ENCODE results near the gene PACSIN1. TPM values are rescaled to one million over a fixed set of nuclear protein-coding genes. Genes with fewer than 3 reads are reported as not detected.

Gene PACSIN1
- total RNA-seq, 1 experiment from 2014 or later = not detected

DNA sequence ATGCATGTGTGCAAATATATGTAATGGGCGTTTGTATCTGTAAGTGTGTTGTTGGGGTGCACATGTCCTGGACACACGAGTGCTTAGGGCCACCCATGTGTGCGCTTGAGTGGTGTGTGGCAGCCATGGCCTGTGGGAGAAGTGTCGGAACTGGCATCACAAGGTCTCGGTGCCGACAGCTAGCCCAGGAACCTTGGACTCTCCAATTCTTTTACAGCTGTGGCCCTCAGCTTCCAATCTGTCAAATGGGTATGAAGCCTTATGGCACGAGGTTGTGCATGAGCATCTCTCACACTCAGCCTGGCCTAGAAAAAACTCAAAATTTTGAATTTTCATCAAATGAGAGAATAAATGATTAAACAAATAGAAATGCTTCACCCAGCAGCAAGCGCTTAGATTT, 48.2 kb downstream of the PACSIN1 start:
- no TSS peak for BruUV-seq (replicated peaks)
- DNase-seq (ENCODE audit: low spot score) = no peak
- Histone ChIP-seq H3K4me1 (ENCODE audit: insufficient read depth, low read length, poor library complexity, severe bottlenecking) (no peaks in the 10 kb centered on the region), H3K4me3 (ENCODE audit: low read depth, low read length, poor library complexity, severe bottlenecking) (no peak overlapping the region), H3K36me3 (ENCODE audit: insufficient read depth, low read length, poor library complexity, severe bottlenecking) (no peaks in the 10 kb centered on the region), H3K9me3 (ENCODE audit: low read depth, low read length, poor library complexity, severe bottlenecking) (no peaks in the 10 kb centered on the region), H3K27ac (ENCODE audit: low read depth, low read length, poor library complexity, severe bottlenecking) (no peak overlapping the region), H3K27me3 (replicated peaks; ENCODE audit: insufficient read depth, low read depth, low read length, poor library complexity) (no peaks in the 10 kb centered on the region)
- CTCF ChIA-PET = no interaction called here
- no peak for TF ChIP-seq EZH2 (IDR thresholded peaks at IDR 0.05; ENCODE audit: borderline replicate concordance, low read depth, low read length, poor library complexity, severe bottlenecking)
- TF ChIP-seq, protein P1, sequence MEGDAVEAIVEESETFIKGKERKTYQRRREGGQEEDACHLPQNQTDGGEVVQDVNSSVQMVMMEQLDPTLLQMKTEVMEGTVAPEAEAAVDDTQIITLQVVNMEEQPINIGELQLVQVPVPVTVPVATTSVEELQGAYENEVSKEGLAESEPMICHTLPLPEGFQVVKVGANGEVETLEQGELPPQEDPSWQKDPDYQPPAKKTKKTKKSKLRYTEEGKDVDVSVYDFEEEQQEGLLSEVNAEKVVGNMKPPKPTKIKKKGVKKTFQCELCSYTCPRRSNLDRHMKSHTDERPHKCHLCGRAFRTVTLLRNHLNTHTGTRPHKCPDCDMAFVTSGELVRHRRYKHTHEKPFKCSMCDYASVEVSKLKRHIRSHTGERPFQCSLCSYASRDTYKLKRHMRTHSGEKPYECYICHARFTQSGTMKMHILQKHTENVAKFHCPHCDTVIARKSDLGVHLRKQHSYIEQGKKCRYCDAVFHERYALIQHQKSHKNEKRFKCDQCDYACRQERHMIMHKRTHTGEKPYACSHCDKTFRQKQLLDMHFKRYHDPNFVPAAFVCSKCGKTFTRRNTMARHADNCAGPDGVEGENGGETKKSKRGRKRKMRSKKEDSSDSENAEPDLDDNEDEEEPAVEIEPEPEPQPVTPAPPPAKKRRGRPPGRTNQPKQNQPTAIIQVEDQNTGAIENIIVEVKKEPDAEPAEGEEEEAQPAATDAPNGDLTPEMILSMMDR (conservative IDR thresholded peaks at IDR 0.05; ENCODE audit: low read depth, low read length) = no peak
- intact Hi-C loops (cut with micrococcal nuclease; ENCODE audit: unreplicated experiment) = no loop called here
- POLR2A ChIA-PET (ENCODE audit: low non-redundant PET) = no interaction called here

DNA sequence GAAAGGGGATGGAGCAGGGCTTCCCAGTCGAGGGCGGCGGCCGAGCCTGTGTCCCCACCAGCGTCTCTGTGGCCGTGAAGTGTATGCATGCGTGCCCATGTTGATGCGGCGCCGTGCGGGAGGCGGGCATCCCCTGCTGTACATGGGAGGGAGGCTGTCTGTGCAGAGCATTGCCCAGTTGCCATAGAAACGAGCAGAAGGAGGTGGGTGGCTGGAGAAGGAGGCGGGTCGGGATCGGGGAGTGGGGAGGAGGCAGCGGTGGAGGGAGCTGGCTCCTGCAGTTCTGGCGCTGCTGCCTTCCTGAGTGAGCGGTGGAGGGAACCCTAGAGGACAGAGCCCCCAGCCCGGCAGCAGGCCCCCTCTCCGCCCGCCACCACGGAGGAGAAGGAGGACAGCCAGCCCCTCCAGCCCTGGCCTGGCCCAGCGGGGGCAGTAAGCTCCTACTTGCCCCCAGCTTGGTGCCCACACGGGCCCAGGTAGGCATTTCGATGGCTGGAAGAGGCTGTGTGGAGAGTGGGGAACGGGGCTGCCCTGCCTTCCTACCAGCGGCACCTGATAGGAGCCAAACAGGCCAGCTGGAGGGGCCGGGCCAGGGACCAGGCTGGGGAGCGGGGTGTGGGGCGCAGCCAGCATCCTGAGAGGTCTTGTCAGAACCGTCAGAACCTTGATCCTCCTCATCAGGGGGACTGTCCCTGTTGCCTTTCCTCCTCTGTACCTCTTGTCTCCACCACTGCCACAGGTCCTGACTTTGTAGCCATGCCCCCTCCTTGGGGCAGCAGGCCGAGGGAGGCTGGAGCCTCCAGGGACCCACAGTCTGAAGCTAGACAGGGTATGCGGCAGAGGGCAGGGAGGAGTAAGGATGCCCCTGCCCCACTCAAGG, 49.0 kb downstream of the PACSIN1 start:
- DNase-seq (ENCODE audit: low spot score) = peak; percentile 77
- Histone ChIP-seq H3K4me1 (ENCODE audit: insufficient read depth, low read length, poor library complexity, severe bottlenecking) (no peaks in the 10 kb centered on the region), H3K27ac (ENCODE audit: low read depth, low read length, poor library complexity, severe bottlenecking) (no peak overlapping the region), H3K4me3 (ENCODE audit: low read depth, low read length, poor library complexity, severe bottlenecking) (no peak overlapping the region), H3K36me3 (ENCODE audit: insufficient read depth, low read length, poor library complexity, severe bottlenecking) (no peaks in the 10 kb centered on the region), H3K27me3 (replicated peaks; ENCODE audit: insufficient read depth, low read depth, low read length, poor library complexity) (no peaks in the 10 kb centered on the region), H3K9me3 (ENCODE audit: low read depth, low read length, poor library complexity, severe bottlenecking) (no peaks in the 10 kb centered on the region)
- TF ChIP-seq EZH2 (IDR thresholded peaks at IDR 0.05; ENCODE audit: borderline replicate concordance, low read depth, low read length, poor library complexity, severe bottlenecking) = no peak
- ChIA-PET POLR2A (ENCODE audit: low non-redundant PET) (no interaction called here), CTCF (no interaction called here)
- intact Hi-C loops (cut with micrococcal nuclease; ENCODE audit: unreplicated experiment) = no loop called here
- no TSS peak for BruUV-seq (replicated peaks)

DNA sequence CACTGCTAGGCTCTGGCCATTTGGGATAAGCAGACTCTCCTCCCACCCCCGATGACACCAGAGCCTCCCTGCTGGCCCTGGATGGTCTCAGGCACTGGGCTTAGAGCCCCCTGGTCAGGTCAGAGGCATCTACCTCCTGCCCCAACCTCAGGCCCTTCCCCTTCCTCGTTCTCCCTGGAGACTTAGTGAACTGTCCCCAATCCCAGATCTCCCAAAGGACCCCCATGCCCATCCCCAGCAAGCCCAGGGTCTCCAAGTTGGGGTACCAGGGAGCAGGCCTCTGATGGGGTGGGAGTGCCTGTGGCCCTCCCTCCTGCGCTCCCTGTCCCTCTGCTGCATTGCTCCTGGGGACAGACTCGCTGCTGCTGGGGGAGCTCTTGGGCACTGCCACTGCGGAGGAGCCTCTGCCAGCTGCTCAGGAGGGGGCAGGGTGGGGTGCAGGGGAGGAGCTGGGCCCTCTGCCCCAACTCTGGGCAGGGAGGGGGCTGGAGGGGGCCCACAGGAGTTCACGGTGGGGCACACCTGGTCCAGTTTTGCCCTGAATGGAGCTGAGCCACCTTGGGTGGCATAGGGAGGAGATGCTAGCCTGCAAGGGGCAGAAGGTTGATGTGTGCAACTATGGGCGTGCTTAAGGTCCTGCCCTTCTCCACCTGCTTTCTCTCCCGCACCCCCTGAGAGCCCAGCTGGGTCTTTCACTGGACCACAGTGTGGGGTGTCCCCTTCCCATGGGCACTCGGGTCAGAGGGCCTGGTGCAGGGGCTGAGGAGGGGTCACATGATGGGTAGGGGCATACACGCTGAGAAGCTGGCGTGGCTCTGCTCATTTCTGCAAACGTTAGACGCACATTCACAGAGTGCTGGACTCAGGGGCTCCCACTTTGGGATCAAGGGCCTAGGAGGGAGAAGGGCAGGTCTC, 49.9 kb downstream of the PACSIN1 start:
- Histone ChIP-seq H3K4me1 (ENCODE audit: insufficient read depth, low read length, poor library complexity, severe bottlenecking) (no peaks in the 10 kb centered on the region), H3K4me3 (ENCODE audit: low read depth, low read length, poor library complexity, severe bottlenecking) (no peak overlapping the region), H3K27ac (ENCODE audit: low read depth, low read length, poor library complexity, severe bottlenecking) (no peak overlapping the region), H3K36me3 (ENCODE audit: insufficient read depth, low read length, poor library complexity, severe bottlenecking) (no peaks in the 10 kb centered on the region), H3K27me3 (replicated peaks; ENCODE audit: insufficient read depth, low read depth, low read length, poor library complexity) (no peaks in the 10 kb centered on the region), H3K9me3 (ENCODE audit: low read depth, low read length, poor library complexity, severe bottlenecking) (no peaks in the 10 kb centered on the region)
- no TSS peak for BruUV-seq (replicated peaks)
- ChIA-PET POLR2A (ENCODE audit: low non-redundant PET) (no interaction called here), CTCF (no interaction called here)
- intact Hi-C loops (cut with micrococcal nuclease; ENCODE audit: unreplicated experiment) = no loop called here
- no peak for TF ChIP-seq EZH2 (IDR thresholded peaks at IDR 0.05; ENCODE audit: borderline replicate concordance, low read depth, low read length, poor library complexity, severe bottlenecking)
- TF ChIP-seq, protein P1 (conservative IDR thresholded peaks at IDR 0.05; ENCODE audit: low read depth, low read length) = no peak
- DNase-seq (ENCODE audit: low spot score) = no peak
